SH-SY5Y (cell line): ENCODE measurements around the gene INTS11.

Experiments used
- GATA2 ChIP-seq: IDR thresholded peaks from 2 replicates; pipeline ENCODE4 v1.6.1; 2011; ENCODE audit warnings: mild to moderate bottlenecking, low read depth, low read length
- GATA3 ChIP-seq: IDR thresholded peaks from 2 replicates; pipeline ENCODE4 v1.6.1; 2011; ENCODE audit warnings: low read depth, mild to moderate bottlenecking, low read length, moderate library complexity

Gene INTS11

DNA sequence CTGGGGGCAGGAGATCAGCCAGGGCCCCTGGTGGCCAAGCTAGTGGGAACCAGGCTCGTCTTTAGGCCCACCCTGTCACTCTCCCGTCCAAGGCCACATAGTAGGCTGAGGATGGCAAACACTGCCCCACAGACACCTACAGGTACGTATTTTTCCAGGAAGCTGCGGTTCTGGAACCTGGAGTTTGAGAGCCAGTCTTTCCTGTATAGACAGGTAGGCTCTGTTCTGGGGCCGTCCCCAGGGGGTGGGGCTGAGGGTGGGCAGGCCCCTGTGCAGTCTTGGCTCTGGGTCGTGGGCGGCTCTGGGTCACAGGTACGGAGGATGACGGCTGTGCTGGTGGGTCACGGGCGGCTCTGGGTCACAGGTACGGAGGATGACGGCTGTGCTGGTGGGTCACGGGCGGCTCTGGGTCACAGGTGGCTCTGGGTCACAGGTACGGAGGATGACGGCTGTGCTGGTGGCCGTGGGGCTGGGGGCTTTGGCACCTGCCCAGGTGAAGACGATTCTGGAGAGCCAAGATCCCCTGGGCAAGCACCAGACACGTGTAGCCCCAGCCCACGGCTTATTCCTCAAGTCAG, 13.9 kb downstream of the INTS11 start:
- TF ChIP-seq GATA3 (no peak), GATA2 (no peak)

DNA sequence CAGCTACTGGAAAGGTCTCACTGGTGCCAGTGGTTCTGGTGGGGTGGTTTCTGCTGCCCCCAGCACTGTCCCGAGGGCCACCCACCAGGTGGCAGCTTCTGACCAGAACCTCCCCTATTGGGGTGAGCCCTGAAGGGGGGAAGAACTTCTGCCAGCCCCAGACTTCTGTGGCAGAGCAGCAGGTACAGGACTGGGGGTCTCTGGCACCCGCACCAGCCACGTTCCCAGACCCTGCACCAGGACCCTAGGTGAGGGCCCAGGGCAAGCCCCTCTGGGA, 14.4 kb downstream of the INTS11 start:
- TF ChIP-seq GATA3 (no peak), GATA2 (no peak)

DNA sequence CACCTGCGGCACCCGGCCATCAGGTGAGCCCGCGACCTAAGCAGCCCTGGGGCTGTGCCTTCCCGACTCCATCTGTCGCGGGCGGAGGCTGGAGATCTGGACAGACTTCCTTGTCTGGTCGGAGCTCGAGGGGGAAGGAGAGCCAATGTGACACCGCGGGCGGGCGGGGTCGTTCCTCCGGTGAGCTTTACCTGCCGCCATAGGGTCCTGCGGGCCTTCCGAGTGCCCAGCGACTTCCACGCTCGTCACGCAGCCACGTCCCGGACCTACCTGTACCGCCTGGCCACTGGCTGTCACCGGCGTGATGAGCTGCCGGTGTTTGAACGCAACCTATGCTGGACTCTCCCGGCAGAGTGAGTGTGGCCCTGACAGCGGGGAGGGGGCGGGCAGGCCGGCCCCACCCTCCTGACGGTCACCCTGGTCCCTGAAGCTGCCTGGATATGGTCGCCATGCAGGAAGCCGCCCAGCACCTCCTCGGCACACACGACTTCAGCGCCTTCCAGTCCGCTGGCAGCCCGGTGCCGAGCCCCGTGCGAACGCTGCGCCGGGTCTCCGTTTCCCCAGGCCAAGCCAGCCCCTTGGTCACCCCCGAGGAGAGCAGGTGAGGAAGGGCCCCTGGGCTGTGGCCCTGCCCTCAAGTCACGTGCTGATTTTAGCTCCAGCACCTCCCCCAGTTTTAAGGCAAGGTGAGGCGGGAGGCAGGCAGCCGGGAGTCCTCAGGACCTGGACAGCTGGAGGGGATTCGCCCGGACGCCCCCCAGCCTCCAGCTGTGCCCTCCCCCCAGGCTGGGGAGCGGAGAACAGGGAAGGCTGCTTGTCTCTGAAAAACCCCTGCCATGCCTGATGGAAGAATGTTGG, 15.0 kb downstream of the INTS11 start:
- no peak for TF ChIP-seq GATA3
- no peak for TF ChIP-seq GATA2

DNA sequence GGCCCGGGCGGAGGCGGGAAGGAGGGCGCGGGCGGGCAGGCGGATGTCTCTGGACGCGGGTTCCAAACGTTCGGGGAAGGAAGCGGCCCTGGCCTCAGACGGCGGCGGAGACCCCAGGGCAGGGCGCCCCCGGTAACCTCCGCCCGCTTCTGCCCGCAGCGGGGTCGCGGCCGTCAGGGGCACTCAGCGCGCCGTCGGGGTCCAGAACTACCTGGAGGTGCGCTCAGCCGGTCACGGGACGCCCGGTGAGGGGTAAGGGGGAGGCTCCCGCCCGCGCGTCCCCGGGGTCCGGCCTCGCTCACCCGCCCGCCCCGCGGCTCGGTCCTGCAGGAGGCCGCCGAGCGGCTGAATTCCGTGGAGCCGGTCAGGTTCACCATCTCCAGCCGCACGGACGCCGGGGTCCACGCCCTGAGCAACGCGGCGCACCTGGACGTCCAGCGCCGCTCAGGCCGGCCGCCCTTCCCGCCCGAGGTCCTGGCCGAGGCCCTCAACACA, 15.7 kb downstream of the INTS11 start:
- TF ChIP-seq GATA2: no peak
- TF ChIP-seq GATA3: no peak

DNA sequence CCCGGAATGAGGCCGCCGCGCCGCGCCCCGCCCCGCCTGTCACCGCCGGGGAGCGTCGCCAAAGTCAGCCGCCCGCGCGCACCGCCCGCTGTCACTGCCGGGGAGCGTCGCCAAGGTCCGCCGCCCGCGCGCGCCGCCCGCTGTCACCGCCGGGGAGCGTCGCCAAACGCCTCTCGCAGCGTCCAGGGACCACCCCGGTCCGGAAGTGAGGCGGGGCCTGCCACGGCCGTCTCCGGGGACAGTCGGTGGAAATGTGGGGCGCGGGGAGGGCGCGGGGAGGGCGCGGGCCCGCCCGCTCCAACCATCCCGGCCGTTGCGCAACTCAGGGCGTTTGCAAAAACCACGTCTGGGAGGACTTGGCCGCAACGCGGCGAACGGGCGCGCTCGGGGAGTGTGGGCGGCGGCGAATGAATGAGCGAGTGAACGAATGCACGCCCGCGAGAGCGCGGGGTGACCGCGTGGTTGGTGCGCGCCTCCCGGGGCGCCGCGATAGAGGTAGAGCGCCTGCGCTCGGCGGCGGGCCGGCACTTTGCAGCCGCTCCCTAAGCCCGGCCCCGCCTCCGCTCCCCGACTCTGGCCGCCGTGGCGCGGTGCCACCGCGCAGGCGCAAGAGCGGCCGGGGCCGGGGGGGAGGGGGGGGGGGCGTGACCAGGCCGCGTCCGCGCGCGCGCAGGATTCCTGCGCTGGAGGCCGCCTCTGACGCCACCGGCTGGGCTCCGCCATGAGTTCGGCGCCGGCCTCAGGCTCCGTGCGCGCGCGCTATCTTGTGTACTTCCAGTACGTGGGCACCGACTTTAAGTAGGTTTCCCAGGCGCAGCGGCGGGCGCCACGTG, 16.3 kb downstream of the INTS11 start, which contains the start of the genes ACAP3 and PUSL1:
Gene ACAP3, minus strand, starts transcription at position 8 of the 833 bp plus-strand sequence. CDS start 115 bp downstream, outside the sequence.
Gene PUSL1, plus strand, starts transcription at position 675 of the 833 bp plus-strand sequence. Its CDS starts 47 bp downstream, at position 722.
- TF ChIP-seq GATA3: no peak
- TF ChIP-seq GATA2: no peak

DNA sequence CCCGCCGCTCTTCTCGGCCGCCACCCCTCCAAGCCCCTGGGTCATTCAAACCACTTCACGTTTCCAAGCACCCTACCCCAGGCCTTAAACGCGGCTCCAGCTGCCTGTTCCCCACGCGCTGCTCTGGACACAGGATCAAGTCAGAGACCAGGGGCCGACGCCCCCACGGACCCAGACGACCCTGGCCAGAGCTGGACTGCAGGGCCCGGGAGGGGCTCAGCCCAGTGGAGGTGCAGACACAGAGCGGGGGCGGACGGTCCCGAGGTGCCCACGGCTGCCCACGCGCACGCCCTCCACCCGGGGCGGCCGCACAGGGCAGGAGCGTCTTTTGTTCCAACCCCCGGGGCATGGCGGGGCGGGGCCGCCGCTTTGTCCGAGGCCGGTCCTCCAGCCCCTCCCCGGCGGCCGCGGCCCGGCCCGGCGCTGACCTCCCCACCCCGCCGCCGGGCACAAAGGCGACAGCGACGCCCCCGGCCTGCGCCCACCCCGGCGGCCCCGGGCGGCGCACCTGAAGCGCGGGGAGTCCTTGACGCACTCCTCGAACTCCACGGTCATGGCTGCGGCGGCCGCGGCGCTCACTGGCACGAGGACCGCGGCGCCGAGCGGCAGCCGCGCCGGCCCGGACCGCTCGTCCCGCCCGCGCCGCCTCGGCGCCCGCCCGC, 17.1 kb downstream of the INTS11 start:
- TF ChIP-seq GATA2 (no peak), GATA3 (no peak)

DNA sequence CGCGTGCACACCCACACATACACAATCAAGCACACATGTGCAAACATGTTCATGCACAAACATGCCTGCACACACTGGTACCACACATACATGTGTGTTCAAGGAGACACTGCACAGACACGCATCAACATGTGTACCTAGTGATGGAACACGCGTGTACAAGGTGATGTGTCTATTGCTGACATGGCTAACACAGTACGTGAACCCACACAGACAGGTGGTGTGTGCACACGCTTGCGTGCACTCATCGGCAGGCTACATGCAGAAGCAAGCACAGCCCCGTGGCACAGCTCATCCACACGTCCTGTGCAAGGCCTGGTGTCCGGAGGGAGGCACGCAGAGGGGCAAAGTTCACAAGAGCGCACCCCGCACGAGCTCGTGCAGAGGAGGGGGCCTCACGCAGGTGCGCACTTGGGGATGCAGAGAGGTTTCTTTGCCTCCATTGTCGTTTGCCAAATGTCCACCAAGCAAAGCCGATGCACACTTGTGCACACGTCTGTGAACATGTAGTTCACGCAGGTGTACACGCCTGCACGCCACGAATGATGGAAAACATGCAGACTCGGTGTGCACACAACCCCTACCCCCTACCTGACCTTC, 17.7 kb downstream of the INTS11 start:
- TF ChIP-seq GATA3 (no peak), GATA2 (no peak)

DNA sequence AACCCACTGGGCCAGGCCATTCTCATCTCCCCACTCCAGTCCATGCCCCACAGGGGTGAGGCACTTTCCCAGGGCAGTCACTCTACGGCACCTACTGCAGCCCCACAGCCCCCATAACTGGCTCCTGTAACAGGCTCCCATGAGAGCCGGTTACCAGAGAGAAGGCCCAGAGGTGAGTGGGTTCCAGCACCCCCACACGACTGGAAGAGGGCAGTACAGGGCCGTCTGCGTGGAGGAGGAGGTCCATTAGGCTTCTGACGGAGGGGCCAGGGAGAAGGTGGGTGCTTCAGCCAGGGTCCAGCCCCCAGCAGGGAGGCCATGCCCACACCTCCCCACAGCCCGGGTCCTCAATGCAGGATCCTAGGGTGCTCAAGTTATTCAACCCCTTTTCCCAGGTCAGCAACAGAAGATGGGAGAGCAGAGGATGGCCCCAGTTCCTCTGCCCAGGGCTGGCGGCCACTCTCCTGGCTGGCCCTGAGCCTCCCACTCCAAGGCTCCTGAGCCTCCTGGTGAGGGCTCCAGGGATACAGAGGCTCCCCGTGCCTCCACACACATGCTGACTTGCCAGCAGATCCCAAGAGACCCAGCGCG, 18.3 kb downstream of the INTS11 start:
- TF ChIP-seq GATA3: no peak
- TF ChIP-seq GATA2: no peak

DNA sequence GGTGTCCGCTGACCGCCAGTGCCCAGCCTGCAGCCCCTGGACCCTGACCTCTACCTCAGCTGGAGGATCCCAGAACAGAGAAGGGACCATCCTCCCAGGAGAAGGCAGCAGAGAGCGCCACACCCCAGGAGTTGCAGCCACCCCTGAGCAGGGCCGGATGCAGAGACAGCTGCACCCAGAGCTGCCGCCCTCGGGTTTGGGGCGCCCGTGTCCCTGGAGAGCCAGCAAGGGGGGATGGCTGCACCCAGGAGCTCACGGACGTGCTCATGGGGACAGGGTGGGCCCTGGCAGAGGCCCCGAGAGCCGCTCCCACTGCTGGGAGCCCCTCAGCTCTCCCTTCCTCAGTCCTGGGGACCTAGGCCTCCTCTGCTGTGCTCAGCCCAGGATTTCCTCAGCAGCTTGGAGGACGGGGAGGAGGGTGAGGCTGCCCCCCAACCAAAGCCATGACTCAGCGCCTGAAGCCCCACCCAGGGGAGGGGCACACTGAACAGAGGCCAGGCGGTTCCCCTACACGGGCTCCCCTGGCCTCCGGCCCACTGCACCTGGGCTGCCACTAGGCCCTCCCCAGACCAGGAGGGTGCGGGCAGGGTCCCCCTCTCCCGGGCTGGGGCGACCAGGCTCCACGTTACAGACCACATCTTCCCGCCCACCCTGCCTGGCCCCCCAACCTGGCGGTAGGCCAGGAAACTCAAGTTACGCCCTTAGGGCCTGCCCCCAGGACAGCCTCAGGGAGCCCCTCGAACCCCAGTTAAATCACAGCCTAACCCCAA, 19.0 kb downstream of the INTS11 start:
- TF ChIP-seq GATA2 (no peak), GATA3 (no peak)

DNA sequence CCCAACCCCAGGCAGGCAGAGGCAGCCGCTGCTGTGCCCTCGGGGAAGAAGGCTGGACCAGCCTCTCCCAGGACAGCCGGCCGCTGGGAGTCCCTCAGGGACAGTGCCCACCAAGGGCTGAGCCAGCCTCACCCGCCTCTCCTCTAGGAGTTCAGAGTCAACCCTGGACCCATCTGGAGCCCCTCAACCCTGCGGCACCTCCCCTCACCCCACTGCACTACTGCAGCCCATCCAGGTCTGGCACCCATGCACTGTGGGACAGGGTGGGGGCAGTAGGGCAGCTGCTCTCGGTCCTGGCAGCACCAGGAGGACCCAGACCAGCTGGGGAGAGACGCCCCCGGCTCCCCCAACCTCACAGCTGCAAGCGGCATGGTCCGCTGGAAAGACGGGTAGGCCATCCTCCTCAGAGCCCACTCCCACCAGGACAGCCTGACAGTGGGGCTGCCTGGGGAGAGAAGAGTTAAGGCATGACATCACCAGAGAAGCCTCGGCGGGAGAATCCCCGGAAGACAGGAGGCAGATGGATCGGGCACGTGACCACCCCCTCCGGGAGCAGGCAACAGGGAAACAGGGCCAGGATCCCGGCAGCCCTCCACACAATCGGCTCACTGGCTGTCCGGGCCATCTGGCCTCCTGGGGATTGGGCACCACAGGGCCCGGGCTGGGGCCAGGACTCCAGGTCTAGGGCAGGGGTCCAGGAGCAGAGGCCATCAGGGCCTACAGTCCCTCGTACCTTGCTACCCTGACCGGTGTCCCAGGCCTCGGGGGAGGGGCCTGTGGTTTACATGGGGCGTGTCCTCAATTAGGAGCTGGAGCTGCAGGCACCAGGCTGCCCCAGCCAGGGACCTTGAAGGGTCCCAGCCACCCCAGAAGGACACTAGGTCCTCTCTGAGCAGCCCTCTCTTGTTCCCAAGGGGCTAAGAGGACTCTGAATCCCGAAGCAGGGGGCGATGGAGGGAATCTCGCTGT, 19.8 kb downstream of the INTS11 start:
- no peak for TF ChIP-seq GATA3

DNA sequence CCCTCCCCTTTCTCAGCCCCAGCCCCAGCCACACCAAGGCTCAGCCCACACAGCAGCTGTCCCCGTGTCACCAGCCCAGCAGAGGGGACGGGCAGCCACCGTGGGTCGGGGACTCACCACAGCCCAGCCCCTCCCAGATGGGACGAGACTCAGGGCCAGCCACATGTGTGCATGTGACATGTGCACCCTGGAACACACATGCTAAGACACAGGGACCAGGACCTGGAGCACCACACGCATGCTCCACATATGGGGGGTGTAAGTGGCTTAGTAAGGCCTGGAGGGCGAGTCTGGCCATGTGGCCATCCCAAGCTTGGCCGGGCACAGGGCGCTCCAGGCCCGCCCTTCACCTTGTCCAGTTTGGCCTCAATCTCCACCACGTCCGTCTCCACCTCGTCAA, 20.7 kb downstream of the INTS11 start:
- TF ChIP-seq GATA2: no peak
- TF ChIP-seq GATA3: no peak

DNA sequence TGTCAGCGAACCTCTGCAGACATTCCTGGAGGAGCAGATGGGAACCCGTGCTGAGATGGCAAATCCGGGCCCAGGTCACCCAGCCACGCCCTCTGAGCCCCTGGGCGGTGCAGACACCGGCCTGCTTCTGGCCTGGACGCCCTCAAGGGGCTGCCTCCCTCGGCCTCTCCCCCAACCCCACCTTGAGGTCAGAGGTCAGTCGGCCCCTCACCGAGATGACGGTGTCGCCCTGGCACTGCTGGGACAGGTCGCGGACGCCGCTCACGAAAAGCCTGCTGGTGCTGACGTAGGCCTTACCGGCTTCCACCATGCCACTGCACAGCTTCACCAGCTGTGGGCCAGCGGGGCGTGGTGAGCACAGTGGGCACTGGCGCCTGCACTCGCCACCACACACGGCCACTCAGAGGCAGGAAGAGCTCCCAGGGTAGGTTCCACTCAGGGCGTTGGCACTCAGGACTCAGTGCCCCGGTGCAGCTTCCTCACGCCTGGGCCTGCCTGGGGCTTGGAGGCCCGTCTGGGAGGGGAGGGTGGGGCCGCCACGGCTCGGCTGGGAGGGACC, 21.4 kb downstream of the INTS11 start:
- no peak for TF ChIP-seq GATA2
- TF ChIP-seq GATA3: no peak
